Posterior vena cava (tissue), 2 donors: ENCODE data around the gene CCDC54. TPM values are rescaled to one million over a fixed set of nuclear protein-coding genes. Genes with fewer than 3 reads are reported as not detected.
"Not testable (repeated sequence)": the region's sequence is repeated elsewhere in the genome, so short reads cannot be mapped to it uniquely, and the experiment has no call there.

ENCODE experiments used
- DNase-seq: peaks from one replicate; pipeline ENCODE4 v3.0.0-alpha.2; 2020; ENCODE audit warnings: low spot score
- intact Hi-C, 2 donors: fragments of 100-400 bp; cut with DNase I; formaldehyde crosslinking; loops; one replicate each; pipeline versions ENCODE4 v1.14.1 to v1.14.2; 2022 to 2023
- long read RNA-seq, 2 donors: library from polyadenylated mRNA; unstranded; transcript quantifications; one replicate each; pipeline ENCODE4 v2.0.0, GENCODE V29; 2020 to 2021
- total RNA-seq, 2 donors: library from RNA; stranded (reverse); fragmentation: NEBNext Ultra II Directional; extraction: Animal tissue kit (Norgen Biotek cat#: 25700); gene quantifications; one replicate each; pipeline ENCODE4 v1.2.1, GENCODE V29; 2021
- donor health status: DM: yes; HTN: yes; CAD: no.
- donor health status: DM: yes; HTN: yes; CAD: no.

CCDC54 gene
- not detected for total RNA-seq
- long read RNA-seq, donor 1 = 0 reads
- long read RNA-seq, donor 2 = 0 reads

- no peak for DNase-seq
- intact Hi-C loops = no loop called here
Observed at GRCh38 chr3:107377151-107377550, at the start of gene CCDC54. TSS of gene CCDC54 (plus strand) at chr3:107377439. CDS start at chr3:107377588, 149 bp downstream.

- no peak for DNase-seq
- intact Hi-C loops = no loop called here
Observed at GRCh38 chr3:107328069-107328468, 49.2 kb upstream of the CCDC54 start.

GRCh38 chr3:107329088-107329487 is 48.2 kb upstream of the CCDC54 start:
- intact Hi-C loops = no loop called here
- no peak for DNase-seq

- intact Hi-C loops, DNase-seq: not testable (repeated sequence)
Observed at GRCh38 chr3:107339690-107340089, 37.5 kb upstream of the CCDC54 start.

GRCh38 chr3:107344722-107345121 is 32.5 kb upstream of the CCDC54 start:
- intact Hi-C loops = no loop called here
- no peak for DNase-seq

- DNase-seq = no peak
- intact Hi-C loops = no loop called here
Observed at GRCh38 chr3:107345822-107346405, 31.3 kb upstream of the CCDC54 start.

GRCh38 chr3:107346564-107346963 is 30.7 kb upstream of the CCDC54 start:
- intact Hi-C loops = no loop called here
- no peak for DNase-seq

- DNase-seq = no peak
- intact Hi-C loops = no loop called here
Observed at GRCh38 chr3:107347751-107348150, 29.5 kb upstream of the CCDC54 start.

- intact Hi-C loops = no loop called here
Observed at GRCh38 chr3:107356706-107357105, 20.5 kb upstream of the CCDC54 start.

GRCh38 chr3:107361633-107362032 is 15.6 kb upstream of the CCDC54 start:
- DNase-seq = no peak
- intact Hi-C loops = no loop called here

More at GRCh38 chr3:107356706-107357105, 20.5 kb upstream of the CCDC54 start:
- DNase-seq = no peak

GRCh38 chr3:107365051-107365450 is 12.2 kb upstream of the CCDC54 start:
- intact Hi-C loops = no loop called here
- DNase-seq = no peak

GRCh38 chr3:107366766-107367165 is 10.5 kb upstream of the CCDC54 start:
- DNase-seq = no peak
- intact Hi-C loops = no loop called here

GRCh38 chr3:107367353-107367752 is 9.9 kb upstream of the CCDC54 start:
- no peak for DNase-seq
- intact Hi-C loops = no loop called here

- DNase-seq = no peak
- intact Hi-C loops = no loop called here
Observed at GRCh38 chr3:107368654-107369398, 8.4 kb upstream of the CCDC54 start.

- DNase-seq = no peak
- intact Hi-C loops = no loop called here
Observed at GRCh38 chr3:107369791-107370190, 7.4 kb upstream of the CCDC54 start.

GRCh38 chr3:107370907-107371306 is 6.3 kb upstream of the CCDC54 start:
- intact Hi-C loops = no loop called here
- no peak for DNase-seq

- intact Hi-C loops = no loop called here
- DNase-seq = no peak
Observed at GRCh38 chr3:107372506-107372905, 4.7 kb upstream of the CCDC54 start.

GRCh38 chr3:107373896-107374295 is 3.3 kb upstream of the CCDC54 start:
- no peak for DNase-seq
- intact Hi-C loops = no loop called here

- intact Hi-C loops = no loop called here
- DNase-seq = no peak
Observed at GRCh38 chr3:107375682-107376081, 1.6 kb upstream of the CCDC54 start.

GRCh38 chr3:107382631-107383030 is 5.4 kb downstream of the CCDC54 start:
- intact Hi-C loops = no loop called here
- no peak for DNase-seq

- no peak for DNase-seq
- intact Hi-C loops = no loop called here
Observed at GRCh38 chr3:107384428-107384827, 7.2 kb downstream of the CCDC54 start.
